ENCODE data around the gene ITPRID2. TPM values are rescaled to one million over a fixed set of nuclear protein-coding genes. Genes with fewer than 3 reads are reported as not detected.

ITPRID2 gene
- total RNA-seq, 2 donors from 2014 or later, result 36.4 to 57.4 TPM

GRCh38 chr2:181891966-181892798, 652 bp downstream of the ITPRID2 start:
- Mint-ChIP-seq H3K36me3 (ENCODE audit: low read depth) (peaks cover 23% of the 10 kb centered on the region), H3K27me3 (peaks cover 20% of the 10 kb centered on the region), H3K4me1 (peaks cover 5% of the 10 kb centered on the region), H3K4me3 (peak overlapping the region; percentile 96), H3K27ac (peak overlapping the region; percentile 88), H3K9me3 (no peaks in the 10 kb centered on the region)
- peak; percentile 69 for ATAC-seq (replicated peaks)

GRCh38 chr2:181892799-181893435, 1.4 kb downstream of the ITPRID2 start:
- peak overlapping the region; percentile 96 for H3K4me3 Mint-ChIP-seq
- H3K36me3 Mint-ChIP-seq (ENCODE audit: low read depth), result peaks cover 23% of the 10 kb centered on the region
- H3K27me3 Mint-ChIP-seq, result peaks cover 16% of the 10 kb centered on the region
- H3K9me3 Mint-ChIP-seq, result no peaks in the 10 kb centered on the region
- ATAC-seq (replicated peaks), result no peak
- H3K27ac Mint-ChIP-seq, result peak overlapping the region; percentile 88
- H3K4me1 Mint-ChIP-seq, result peaks cover 5% of the 10 kb centered on the region

GRCh38 chr2:181894381-181894780, 2.9 kb downstream of the ITPRID2 start:
- peak overlapping the region; percentile 1 for H3K4me3 Mint-ChIP-seq
- no peak for ATAC-seq (replicated peaks)
- no peaks in the 10 kb centered on the region for H3K9me3 Mint-ChIP-seq
- peaks cover 33% of the 10 kb centered on the region for H3K36me3 Mint-ChIP-seq (ENCODE audit: low read depth)
- H3K4me1 Mint-ChIP-seq, result peaks cover 5% of the 10 kb centered on the region
- peaks cover 9% of the 10 kb centered on the region for H3K27me3 Mint-ChIP-seq
- no peak overlapping the region for H3K27ac Mint-ChIP-seq

DNA sequence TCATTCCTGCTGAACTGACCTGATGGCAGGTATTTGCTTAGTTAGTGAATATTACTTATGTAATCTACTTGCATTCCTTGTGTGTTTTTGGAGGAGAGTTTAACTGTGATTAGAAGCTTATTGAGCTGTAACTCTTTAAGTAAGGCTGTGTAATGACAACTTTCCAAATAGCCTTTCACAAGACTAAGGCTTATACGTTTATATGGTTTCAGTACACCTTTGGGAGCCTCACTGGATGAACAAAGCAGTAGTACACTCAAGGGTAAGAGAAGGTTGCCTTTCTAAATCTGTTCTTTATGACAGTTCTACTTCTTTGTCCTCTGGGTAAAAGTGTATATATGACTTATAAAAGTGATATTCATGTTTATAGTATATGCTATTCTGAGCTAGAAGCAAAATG, 4.3 kb downstream of the ITPRID2 start:
- no peak for ATAC-seq (replicated peaks)
- no peak overlapping the region for H3K4me3 Mint-ChIP-seq
- H3K36me3 Mint-ChIP-seq (ENCODE audit: low read depth), result peaks cover 47% of the 10 kb centered on the region
- peaks cover 12% of the 10 kb centered on the region for H3K4me1 Mint-ChIP-seq
- H3K27ac Mint-ChIP-seq, result no peak overlapping the region
- no peaks in the 10 kb centered on the region for H3K27me3 Mint-ChIP-seq
- no peaks in the 10 kb centered on the region for H3K9me3 Mint-ChIP-seq

DNA sequence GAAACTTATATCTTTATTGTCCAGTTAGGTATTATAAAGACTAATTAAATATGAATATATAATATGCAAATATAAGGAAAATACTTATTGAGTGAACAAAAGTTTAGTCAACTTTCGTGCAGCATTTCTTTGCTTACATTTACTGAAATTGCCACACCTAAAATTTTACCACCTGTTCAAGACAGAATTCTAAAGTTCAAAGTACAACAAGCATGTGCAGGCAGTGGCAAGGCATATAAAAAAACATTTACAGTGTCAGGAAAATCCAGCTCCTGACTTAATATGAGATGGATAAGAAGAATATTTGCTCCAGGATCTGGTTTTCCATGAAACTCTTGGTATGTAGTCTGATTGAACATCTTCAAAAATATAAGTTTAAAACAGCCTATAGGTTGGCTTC, 4.8 kb downstream of the ITPRID2 start:
- no peak for ATAC-seq (replicated peaks)
- Mint-ChIP-seq H3K4me3 (no peak overlapping the region), H3K27ac (no peak overlapping the region), H3K36me3 (ENCODE audit: low read depth) (peaks cover 52% of the 10 kb centered on the region), H3K4me1 (peaks cover 12% of the 10 kb centered on the region), H3K9me3 (no peaks in the 10 kb centered on the region), H3K27me3 (no peaks in the 10 kb centered on the region)

DNA sequence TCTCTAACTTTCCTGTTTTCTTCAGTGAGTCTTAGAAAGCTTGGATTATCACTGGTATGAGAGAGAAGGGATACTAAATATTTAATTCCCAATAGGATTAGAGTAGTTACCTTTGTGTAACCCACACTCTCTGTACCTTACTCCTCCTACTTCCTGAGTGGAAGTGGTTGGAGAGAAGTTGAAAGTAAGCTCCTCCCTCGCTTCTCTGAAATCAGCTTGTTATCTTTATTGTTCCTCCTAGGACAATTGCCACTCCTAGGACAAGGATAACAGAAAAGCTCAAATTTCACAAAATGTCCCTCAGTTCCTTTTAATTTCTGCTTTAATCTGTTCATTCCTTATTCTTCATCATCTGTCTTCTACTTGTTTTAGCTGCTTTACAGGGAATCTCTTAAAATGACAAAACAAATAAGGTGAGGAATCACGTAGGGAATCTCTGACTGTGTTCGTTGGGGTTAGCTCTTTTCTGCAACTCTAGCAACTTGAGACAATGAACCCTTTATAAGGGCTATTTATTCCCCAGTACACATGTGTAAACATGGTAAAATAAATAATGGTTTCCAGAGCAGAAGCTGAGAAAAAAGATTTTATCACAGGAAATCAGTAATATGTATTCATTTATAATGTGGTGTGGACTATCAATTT, 8.6 kb downstream of the ITPRID2 start:
- Mint-ChIP-seq H3K4me3 (no peak overlapping the region), H3K4me1 (peaks cover 8% of the 10 kb centered on the region), H3K27me3 (no peaks in the 10 kb centered on the region), H3K27ac (peak overlapping the region; percentile 40), H3K9me3 (no peaks in the 10 kb centered on the region), H3K36me3 (ENCODE audit: low read depth) (peaks cover 73% of the 10 kb centered on the region)
- ATAC-seq (replicated peaks), result no peak

DNA sequence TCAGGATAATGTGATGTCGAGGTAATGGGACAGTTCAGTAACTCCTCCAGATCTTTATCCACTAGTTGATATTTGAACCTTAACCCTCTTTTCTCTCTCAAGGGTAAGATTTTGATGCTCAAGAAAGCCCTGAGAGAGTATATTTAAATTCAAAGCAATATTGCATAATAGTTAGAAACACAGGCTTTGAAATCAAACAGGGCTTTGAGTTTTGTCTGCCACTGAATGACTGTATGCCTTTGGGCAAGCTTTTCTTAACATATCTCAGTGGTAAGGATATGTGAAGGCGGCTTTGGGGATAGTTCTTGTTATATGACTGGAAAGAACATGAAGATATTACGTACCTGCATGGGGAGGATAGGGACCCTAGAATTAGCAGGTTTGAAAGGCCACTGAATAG, 11.1 kb downstream of the ITPRID2 start:
- H3K36me3 Mint-ChIP-seq (ENCODE audit: low read depth), result peaks cover 73% of the 10 kb centered on the region

GRCh38 chr2:181904022-181904632, 12.6 kb downstream of the ITPRID2 start:
- H3K9me3 Mint-ChIP-seq, result no peaks in the 10 kb centered on the region
- no peak overlapping the region for H3K27ac Mint-ChIP-seq
- H3K27me3 Mint-ChIP-seq, result no peaks in the 10 kb centered on the region
- no peak overlapping the region for H3K4me3 Mint-ChIP-seq
- ATAC-seq (replicated peaks), result no peak
- peaks cover 74% of the 10 kb centered on the region for H3K36me3 Mint-ChIP-seq (ENCODE audit: low read depth)
- H3K4me1 Mint-ChIP-seq, result peaks cover 8% of the 10 kb centered on the region

More for the DNA sequence above, 11.1 kb downstream of the ITPRID2 start:
- Mint-ChIP-seq H3K27me3 (no peaks in the 10 kb centered on the region), H3K27ac (no peak overlapping the region), H3K9me3 (no peaks in the 10 kb centered on the region), H3K4me3 (no peak overlapping the region), H3K4me1 (peaks cover 8% of the 10 kb centered on the region)
- ATAC-seq (replicated peaks), result no peak

DNA sequence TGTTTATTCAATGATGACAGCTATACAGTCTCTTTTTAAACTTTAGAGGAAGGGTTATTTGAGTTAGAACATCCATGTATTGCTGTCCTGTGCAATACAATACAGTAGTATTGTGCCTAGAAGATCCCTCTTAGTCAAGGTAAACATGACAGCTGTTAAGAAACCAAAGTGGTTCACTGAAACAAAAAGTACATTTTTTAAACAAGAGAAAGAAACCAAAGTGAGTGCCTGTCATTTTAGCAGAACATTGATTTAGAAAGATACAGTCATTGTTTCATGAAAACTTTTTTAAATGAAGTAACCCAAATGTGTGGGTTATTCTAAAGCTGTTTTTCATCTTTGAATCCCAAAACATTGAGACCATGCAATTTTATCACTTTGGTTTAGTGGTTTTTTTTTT, 15.5 kb downstream of the ITPRID2 start:
- H3K4me1 Mint-ChIP-seq, result no peaks in the 10 kb centered on the region
- no peaks in the 10 kb centered on the region for H3K27me3 Mint-ChIP-seq
- H3K4me3 Mint-ChIP-seq, result no peak overlapping the region
- H3K9me3 Mint-ChIP-seq, result no peaks in the 10 kb centered on the region
- no peak overlapping the region for H3K27ac Mint-ChIP-seq
- ATAC-seq (replicated peaks), result peak; percentile 93
- H3K36me3 Mint-ChIP-seq (ENCODE audit: low read depth), result peaks cover 74% of the 10 kb centered on the region

GRCh38 chr2:181907635-181908034, 16.1 kb downstream of the ITPRID2 start:
- Mint-ChIP-seq H3K4me1 (no peaks in the 10 kb centered on the region), H3K27me3 (no peaks in the 10 kb centered on the region), H3K4me3 (no peak overlapping the region), H3K27ac (no peak overlapping the region), H3K36me3 (ENCODE audit: low read depth) (peaks cover 72% of the 10 kb centered on the region), H3K9me3 (no peaks in the 10 kb centered on the region)
- no peak for ATAC-seq (replicated peaks)

DNA sequence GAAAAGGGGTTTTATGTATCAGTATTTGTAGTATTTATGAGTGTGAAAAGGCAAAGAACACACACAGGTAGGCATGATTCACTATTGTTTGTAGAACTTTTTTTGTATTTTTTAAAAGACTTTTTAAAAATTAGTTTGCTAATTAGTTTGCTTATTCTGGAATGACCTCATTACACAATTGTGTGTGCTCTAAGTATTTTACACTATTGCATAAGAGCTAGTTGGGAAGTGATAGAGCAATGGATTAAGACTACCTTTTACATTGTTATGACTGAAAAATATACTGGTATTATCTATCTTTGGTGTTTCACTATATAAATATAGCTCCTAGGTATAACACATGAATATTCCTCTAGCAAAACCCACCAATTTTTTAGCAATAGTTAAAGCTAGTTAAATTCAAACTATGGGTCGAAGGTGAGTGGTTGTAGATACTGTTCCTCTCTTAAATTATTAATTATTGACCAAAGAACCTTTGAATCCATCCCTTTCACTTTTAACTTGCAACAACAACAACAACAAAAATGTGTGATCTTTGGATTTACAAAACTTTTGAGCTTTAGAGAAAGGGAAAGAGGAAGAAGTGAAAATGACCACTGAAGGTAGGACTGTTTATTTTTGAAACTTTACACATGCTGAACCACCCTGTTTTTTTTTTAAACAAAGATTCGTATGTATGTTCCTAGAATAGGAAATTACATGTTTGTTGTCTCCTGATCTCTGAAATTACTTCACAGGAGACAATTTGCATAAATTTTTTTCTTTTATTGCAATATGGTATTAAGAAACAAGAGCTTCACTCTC, 18.7 kb downstream of the ITPRID2 start:
- ATAC-seq (replicated peaks), result no peak
- Mint-ChIP-seq H3K27ac (no peak overlapping the region), H3K9me3 (no peaks in the 10 kb centered on the region), H3K27me3 (no peaks in the 10 kb centered on the region), H3K36me3 (ENCODE audit: low read depth) (peaks cover 75% of the 10 kb centered on the region), H3K4me1 (no peaks in the 10 kb centered on the region), H3K4me3 (no peak overlapping the region)

DNA sequence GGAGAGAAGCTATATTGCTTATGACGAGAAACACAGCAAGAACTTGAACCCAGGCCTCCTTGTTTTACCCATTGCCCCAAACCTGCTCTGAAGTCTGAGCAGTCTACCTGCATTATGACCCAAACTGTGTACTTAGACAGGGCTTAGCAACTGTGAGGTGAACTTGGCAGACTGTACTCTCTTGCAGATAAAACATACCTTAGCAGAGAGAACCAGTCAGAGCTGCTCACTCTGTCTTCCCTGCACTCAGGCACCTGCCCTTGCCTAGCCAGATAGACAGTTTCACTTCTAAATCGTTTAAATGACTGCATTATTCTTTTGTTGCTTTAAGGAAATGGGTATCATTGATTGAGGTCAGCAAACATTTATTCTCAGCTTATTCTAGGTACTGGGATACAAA, 20.3 kb downstream of the ITPRID2 start:
- no peak overlapping the region for H3K27ac Mint-ChIP-seq
- no peaks in the 10 kb centered on the region for H3K9me3 Mint-ChIP-seq
- H3K36me3 Mint-ChIP-seq (ENCODE audit: low read depth), result peaks cover 86% of the 10 kb centered on the region
- H3K4me3 Mint-ChIP-seq, result no peak overlapping the region
- ATAC-seq (replicated peaks), result no peak
- no peaks in the 10 kb centered on the region for H3K27me3 Mint-ChIP-seq
- no peaks in the 10 kb centered on the region for H3K4me1 Mint-ChIP-seq

- no peak for ATAC-seq (replicated peaks)
- Mint-ChIP-seq H3K27ac (no peak overlapping the region), H3K27me3 (no peaks in the 10 kb centered on the region), H3K36me3 (ENCODE audit: low read depth) (peaks cover 94% of the 10 kb centered on the region), H3K9me3 (no peaks in the 10 kb centered on the region), H3K4me1 (no peaks in the 10 kb centered on the region), H3K4me3 (no peak overlapping the region)
These were observed 23.6 kb downstream of the ITPRID2 start for GRCh38 chr2:181915102-181915501.
